H1 (cell line): ENCODE data around the gene NDUFAF8. TPM values are rescaled to one million over a fixed set of nuclear protein-coding genes. Genes with fewer than 3 reads are reported as not detected.

Experiments
- ASH2L ChIP-seq: fragments of 200-600, 300-600 bp; sonication (generic); IDR thresholded peaks from one replicate; pipeline ENCODE4 v1.7.1; 2017; ENCODE audit warnings: low read length
- BRCA1 ChIP-seq: IDR thresholded peaks from 2 replicates; pipeline ENCODE4 v1.6.1; 2012; ENCODE audit warnings: low read depth, low read length, improper control_type of control experiment
- FOSL1 ChIP-seq: IDR thresholded peaks from 2 replicates; pipeline ENCODE4 v1.6.1; 2011; ENCODE audit warnings: mild to moderate bottlenecking, low read depth, low read length, moderate library complexity; ENCODE audit not compliant: insufficient read depth
- KDM5A ChIP-seq: fragments of 200-600 bp; IDR thresholded peaks from 2 replicates; pipeline ENCODE4 v1.7.1; 2012; ENCODE audit warnings: mild to moderate bottlenecking, low read length, inconsistent platforms, mixed read lengths
- RAD21 ChIP-seq, 2 experiments: IDR thresholded peaks in 1 of 2; conservative IDR thresholded peaks in 1 of 2; 2 replicates each; pipeline ENCODE4 v1.6.1; 2011; ENCODE audit warnings: low read depth in 2 of 2, low read length in 2 of 2, improper control_type of control experiment in 1 of 2, inconsistent platforms in 1 of 2, mild to moderate bottlenecking in 1 of 2, moderate library complexity in 1 of 2
- SAP30 ChIP-seq: fragments of 300-600 bp; sonication (generic); IDR thresholded peaks from 2 replicates; pipeline ENCODE4 v1.7.1; 2012; ENCODE audit warnings: low read length, moderate library complexity, mild to moderate bottlenecking, inconsistent platforms; ENCODE audit not compliant: insufficient read depth, insufficient replicate concordance
- SIX5 ChIP-seq: IDR thresholded peaks from 2 replicates; pipeline ENCODE4 v1.6.1; 2011; ENCODE audit warnings: mild to moderate bottlenecking, low read depth, low read length
- TBP ChIP-seq: IDR thresholded peaks from 2 replicates; pipeline ENCODE4 v1.6.1; 2011; ENCODE audit warnings: low read depth, low read length, improper control_type of control experiment
- polyA plus RNA-seq, 7 experiments: library from polyadenylated mRNA; depleted of rRNA in 3 of 7; stranded (reverse) in 5 of 7; unstranded in 2 of 7; fragments of >200 nt in 5 of 7; fragments of 200-250 nt in 2 of 7; gene quantifications; 1 replicate in 5 of 7; 2 replicates in 1 of 7; 4 replicates in 1 of 7; pipeline versions ENCODE4 v1.2.1 to v1.2.3, GENCODE V29; 2011 to 2013; ENCODE audit warnings: missing spikeins in 2 of 7, mixed read lengths in 2 of 7
- total RNA-seq: library from RNA; stranded (reverse); fragmentation: NEBNext Ultra II Directional; extraction: Animal tissue kit (Norgen Biotek cat#: 25700); gene quantifications from 2 replicates; pipeline ENCODE4 v1.2.1, GENCODE V29; 2021
- TF ChIP-seq, protein P1 (sequence below): fragments of 300-600 bp; sonication (generic); IDR thresholded peaks from 2 replicates; pipeline ENCODE4 v1.7.1; 2012; ENCODE audit warnings: low read length, moderate library complexity, mild to moderate bottlenecking, inconsistent platforms; ENCODE audit not compliant: insufficient replicate concordance

The NDUFAF8 gene
- total and polyA plus RNA-seq, 2 of the 8 experiments (the other 6 are each of a cell fraction or from before 2014, with no cell fraction given), result 48.9 to 91.1 TPM

DNA sequence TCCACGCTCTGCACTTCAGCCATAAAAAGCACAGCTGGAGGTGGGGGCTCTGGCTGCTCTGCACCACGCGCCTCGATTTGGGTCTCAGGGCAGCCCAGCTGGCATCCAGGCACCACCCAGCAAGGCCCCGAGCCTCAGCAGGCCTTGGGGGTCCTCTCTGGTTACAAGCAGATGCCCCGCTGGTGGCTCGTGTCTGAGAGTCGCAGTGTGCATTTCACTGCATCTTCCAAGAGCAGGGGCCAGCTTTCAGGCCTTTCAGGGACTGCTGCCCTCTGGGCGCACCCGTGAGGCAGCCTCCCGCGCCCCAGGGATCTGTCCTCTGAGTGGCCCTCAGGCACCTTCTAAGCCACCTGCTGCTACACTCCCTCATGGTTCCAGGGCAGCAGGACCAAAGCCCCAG is 25.5 kb downstream of the NDUFAF8 start (continued):
- TF ChIP-seq, protein P1, sequence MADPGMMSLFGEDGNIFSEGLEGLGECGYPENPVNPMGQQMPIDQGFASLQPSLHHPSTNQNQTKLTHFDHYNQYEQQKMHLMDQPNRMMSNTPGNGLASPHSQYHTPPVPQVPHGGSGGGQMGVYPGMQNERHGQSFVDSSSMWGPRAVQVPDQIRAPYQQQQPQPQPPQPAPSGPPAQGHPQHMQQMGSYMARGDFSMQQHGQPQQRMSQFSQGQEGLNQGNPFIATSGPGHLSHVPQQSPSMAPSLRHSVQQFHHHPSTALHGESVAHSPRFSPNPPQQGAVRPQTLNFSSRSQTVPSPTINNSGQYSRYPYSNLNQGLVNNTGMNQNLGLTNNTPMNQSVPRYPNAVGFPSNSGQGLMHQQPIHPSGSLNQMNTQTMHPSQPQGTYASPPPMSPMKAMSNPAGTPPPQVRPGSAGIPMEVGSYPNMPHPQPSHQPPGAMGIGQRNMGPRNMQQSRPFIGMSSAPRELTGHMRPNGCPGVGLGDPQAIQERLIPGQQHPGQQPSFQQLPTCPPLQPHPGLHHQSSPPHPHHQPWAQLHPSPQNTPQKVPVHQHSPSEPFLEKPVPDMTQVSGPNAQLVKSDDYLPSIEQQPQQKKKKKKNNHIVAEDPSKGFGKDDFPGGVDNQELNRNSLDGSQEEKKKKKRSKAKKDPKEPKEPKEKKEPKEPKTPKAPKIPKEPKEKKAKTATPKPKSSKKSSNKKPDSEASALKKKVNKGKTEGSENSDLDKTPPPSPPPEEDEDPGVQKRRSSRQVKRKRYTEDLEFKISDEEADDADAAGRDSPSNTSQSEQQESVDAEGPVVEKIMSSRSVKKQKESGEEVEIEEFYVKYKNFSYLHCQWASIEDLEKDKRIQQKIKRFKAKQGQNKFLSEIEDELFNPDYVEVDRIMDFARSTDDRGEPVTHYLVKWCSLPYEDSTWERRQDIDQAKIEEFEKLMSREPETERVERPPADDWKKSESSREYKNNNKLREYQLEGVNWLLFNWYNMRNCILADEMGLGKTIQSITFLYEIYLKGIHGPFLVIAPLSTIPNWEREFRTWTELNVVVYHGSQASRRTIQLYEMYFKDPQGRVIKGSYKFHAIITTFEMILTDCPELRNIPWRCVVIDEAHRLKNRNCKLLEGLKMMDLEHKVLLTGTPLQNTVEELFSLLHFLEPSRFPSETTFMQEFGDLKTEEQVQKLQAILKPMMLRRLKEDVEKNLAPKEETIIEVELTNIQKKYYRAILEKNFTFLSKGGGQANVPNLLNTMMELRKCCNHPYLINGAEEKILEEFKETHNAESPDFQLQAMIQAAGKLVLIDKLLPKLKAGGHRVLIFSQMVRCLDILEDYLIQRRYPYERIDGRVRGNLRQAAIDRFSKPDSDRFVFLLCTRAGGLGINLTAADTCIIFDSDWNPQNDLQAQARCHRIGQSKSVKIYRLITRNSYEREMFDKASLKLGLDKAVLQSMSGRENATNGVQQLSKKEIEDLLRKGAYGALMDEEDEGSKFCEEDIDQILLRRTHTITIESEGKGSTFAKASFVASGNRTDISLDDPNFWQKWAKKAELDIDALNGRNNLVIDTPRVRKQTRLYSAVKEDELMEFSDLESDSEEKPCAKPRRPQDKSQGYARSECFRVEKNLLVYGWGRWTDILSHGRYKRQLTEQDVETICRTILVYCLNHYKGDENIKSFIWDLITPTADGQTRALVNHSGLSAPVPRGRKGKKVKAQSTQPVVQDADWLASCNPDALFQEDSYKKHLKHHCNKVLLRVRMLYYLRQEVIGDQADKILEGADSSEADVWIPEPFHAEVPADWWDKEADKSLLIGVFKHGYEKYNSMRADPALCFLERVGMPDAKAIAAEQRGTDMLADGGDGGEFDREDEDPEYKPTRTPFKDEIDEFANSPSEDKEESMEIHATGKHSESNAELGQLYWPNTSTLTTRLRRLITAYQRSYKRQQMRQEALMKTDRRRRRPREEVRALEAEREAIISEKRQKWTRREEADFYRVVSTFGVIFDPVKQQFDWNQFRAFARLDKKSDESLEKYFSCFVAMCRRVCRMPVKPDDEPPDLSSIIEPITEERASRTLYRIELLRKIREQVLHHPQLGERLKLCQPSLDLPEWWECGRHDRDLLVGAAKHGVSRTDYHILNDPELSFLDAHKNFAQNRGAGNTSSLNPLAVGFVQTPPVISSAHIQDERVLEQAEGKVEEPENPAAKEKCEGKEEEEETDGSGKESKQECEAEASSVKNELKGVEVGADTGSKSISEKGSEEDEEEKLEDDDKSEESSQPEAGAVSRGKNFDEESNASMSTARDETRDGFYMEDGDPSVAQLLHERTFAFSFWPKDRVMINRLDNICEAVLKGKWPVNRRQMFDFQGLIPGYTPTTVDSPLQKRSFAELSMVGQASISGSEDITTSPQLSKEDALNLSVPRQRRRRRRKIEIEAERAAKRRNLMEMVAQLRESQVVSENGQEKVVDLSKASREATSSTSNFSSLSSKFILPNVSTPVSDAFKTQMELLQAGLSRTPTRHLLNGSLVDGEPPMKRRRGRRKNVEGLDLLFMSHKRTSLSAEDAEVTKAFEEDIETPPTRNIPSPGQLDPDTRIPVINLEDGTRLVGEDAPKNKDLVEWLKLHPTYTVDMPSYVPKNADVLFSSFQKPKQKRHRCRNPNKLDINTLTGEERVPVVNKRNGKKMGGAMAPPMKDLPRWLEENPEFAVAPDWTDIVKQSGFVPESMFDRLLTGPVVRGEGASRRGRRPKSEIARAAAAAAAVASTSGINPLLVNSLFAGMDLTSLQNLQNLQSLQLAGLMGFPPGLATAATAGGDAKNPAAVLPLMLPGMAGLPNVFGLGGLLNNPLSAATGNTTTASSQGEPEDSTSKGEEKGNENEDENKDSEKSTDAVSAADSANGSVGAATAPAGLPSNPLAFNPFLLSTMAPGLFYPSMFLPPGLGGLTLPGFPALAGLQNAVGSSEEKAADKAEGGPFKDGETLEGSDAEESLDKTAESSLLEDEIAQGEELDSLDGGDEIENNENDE, result no peak
- no peak for TF ChIP-seq RAD21 (IDR thresholded peaks at IDR 0.05 in 1 of 2, conservative IDR thresholded peaks at IDR 0.05 in 1 of 2; ENCODE audit: low read depth in 2 of 2, low read length in 2 of 2)
- no peak for TF ChIP-seq KDM5A
- no peak for TF ChIP-seq TBP
- no peak for TF ChIP-seq BRCA1
- no peak for TF ChIP-seq SAP30
- no peak for TF ChIP-seq SIX5
- TF ChIP-seq FOSL1, result no peak
- no peak for TF ChIP-seq ASH2L
